Measurements from ENCODE around the gene AFDN. TPM values are rescaled to one million over a fixed set of nuclear protein-coding genes. Genes with fewer than 3 reads are reported as not detected.
A peak's percentile ranks its signal among the peaks of the same experiment; 100 is the strongest.

AFDN gene
- total RNA-seq, 1 donor from 2014 or later: 102 TPM

DNA sequence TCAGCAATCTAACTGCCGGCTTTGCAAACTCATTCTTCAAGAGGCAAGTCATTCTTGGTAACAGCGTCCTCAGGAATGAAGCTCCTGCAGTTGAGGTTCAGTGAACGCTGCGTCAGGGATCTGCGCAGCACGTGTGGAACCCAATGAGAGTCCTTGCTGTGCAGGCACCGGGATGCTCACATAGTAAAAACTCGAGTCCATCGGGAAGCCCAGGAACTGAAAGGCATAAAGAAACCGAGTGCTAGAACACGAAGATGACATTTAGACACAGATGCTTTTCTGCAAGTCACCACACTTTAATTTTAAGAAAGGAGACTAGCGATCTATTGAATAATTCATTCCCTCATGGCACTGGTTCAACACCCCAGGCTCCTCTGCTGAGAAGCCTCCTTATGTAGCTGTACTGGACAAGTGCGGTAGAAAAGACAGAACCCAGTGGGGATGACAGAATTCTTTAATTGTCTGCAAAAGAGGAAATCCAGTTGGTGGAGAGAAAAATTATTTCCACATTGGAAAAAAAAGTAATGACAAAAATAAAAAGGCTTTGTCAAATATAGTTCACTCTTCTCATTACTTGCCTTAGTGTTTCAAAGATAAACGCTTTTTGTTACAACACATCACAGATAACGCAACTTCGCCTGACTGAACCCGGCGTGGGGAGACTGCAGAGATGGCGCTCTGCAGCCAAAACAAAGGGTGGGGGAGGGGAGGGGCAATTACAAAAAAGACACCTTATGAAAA lies 1.9 kb upstream of the AFDN start:
- peaks cover 23% of the 10 kb centered on the region for H3K79me2 ChIP-seq (ENCODE audit: insufficient read depth, low read length)
- H3K27me3 ChIP-seq (ENCODE audit: insufficient read depth, low read length): no peaks in the 10 kb centered on the region
- DNase-seq (ENCODE audit: low read depth): peak; percentile 47
- peak overlapping the region; percentile 99 for H3K4me2 ChIP-seq (ENCODE audit: low read length)
- no peak for TF ChIP-seq EZH2 (IDR thresholded peaks at IDR 0.05; ENCODE audit: insufficient read depth, low read length)
- TF ChIP-seq, protein P1, sequence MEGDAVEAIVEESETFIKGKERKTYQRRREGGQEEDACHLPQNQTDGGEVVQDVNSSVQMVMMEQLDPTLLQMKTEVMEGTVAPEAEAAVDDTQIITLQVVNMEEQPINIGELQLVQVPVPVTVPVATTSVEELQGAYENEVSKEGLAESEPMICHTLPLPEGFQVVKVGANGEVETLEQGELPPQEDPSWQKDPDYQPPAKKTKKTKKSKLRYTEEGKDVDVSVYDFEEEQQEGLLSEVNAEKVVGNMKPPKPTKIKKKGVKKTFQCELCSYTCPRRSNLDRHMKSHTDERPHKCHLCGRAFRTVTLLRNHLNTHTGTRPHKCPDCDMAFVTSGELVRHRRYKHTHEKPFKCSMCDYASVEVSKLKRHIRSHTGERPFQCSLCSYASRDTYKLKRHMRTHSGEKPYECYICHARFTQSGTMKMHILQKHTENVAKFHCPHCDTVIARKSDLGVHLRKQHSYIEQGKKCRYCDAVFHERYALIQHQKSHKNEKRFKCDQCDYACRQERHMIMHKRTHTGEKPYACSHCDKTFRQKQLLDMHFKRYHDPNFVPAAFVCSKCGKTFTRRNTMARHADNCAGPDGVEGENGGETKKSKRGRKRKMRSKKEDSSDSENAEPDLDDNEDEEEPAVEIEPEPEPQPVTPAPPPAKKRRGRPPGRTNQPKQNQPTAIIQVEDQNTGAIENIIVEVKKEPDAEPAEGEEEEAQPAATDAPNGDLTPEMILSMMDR (IDR thresholded peaks at IDR 0.05; ENCODE audit: insufficient read depth, low read depth, low read length): no peak
- FAIRE-seq: peak; percentile 9
- H4K20me1 ChIP-seq (ENCODE audit: insufficient read depth, low read length): peaks cover 21% of the 10 kb centered on the region
- Mint-ChIP-seq H3K4me1 (ENCODE audit: low read depth, unreplicated experiment) (peaks cover 12% of the 10 kb centered on the region), H3K36me3 (ENCODE audit: low read depth, unreplicated experiment) (no peaks in the 10 kb centered on the region), H3K27me3 (ENCODE audit: low read depth, unreplicated experiment) (no peaks in the 10 kb centered on the region), H3K4me3 (ENCODE audit: unreplicated experiment) (peak overlapping the region; percentile 94), H3K9me3 (ENCODE audit: unreplicated experiment) (peaks cover 4% of the 10 kb centered on the region), H3K27ac (ENCODE audit: unreplicated experiment) (peak overlapping the region; percentile 18)
- H3K9me3 ChIP-seq (ENCODE audit: insufficient read depth, low read depth, low read length): no peaks in the 10 kb centered on the region
- H3K4me3 ChIP-seq (ENCODE audit: insufficient read depth, low read depth, low read length): peak overlapping the region; percentile 80
- H2AFZ ChIP-seq (ENCODE audit: low read depth, low read length): no peak overlapping the region
- no peaks in the 10 kb centered on the region for H3K36me3 ChIP-seq (ENCODE audit: insufficient read depth, low read length)
- no peak overlapping the region for H3K9ac ChIP-seq (ENCODE audit: low read length)
- no peak overlapping the region for H3K27ac ChIP-seq (ENCODE audit: low read depth, low read length)
- peaks cover 12% of the 10 kb centered on the region for H3K4me1 ChIP-seq (ENCODE audit: insufficient read depth, low read length)

DNA sequence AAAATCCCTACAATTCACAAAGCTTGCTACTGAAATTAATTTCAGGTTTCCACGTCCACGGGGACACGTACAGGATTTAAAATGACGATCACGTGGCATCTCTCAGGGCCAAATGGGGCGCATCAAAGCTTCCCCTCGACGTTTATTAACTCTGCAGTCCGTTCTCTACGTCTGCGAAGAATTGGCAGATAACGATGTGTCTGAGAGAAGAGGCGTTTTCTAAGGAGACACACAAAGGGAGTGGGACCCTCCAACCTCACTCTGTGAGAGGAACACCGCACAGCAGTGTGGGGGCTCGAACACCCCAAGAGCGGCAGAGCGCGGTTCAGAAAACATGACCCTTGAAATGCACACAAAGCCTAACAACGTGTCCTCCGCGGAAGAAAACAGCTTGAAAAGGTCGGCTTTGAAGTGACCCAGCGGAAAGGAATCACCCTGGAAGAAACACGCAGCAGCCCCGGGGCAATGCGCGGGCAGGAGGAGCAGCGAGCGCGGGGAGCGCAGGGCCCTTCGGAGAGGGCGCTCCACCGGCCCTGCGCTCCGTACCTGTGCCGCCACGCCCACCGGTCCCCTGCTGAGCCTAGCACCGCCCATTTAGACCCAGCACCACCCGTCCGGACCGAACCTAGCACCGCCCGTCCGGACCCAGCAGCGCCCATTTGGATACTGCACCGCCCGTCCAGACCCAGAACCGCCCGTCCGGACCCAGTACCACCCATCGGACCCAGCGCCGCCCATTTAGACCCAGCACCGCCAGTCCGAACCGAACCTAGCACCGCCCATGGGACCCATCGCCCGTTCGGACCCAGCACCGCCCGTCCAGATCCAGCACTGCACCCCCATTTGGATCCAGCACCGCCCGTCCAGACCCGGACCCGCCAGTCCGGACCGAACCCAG lies 1.1 kb upstream of the AFDN start:
- FAIRE-seq (no peak), DNase-seq (ENCODE audit: low read depth) (no peak)
- Mint-ChIP-seq H3K4me1 (ENCODE audit: low read depth, unreplicated experiment) (peaks cover 19% of the 10 kb centered on the region), H3K27ac (ENCODE audit: unreplicated experiment) (peak overlapping the region; percentile 89), H3K36me3 (ENCODE audit: low read depth, unreplicated experiment) (no peaks in the 10 kb centered on the region), H3K27me3 (ENCODE audit: low read depth, unreplicated experiment) (no peaks in the 10 kb centered on the region), H3K9me3 (ENCODE audit: unreplicated experiment) (peaks cover 4% of the 10 kb centered on the region), H3K4me3 (ENCODE audit: unreplicated experiment) (peak overlapping the region; percentile 94)
- H3K79me2 ChIP-seq (ENCODE audit: insufficient read depth, low read length): peaks cover 31% of the 10 kb centered on the region
- H3K4me3 ChIP-seq (ENCODE audit: insufficient read depth, low read depth, low read length): peak overlapping the region; percentile 80
- H3K4me1 ChIP-seq (ENCODE audit: insufficient read depth, low read length): peaks cover 12% of the 10 kb centered on the region
- H3K9ac ChIP-seq (ENCODE audit: low read length): peak overlapping the region; percentile 77
- no peaks in the 10 kb centered on the region for H3K36me3 ChIP-seq (ENCODE audit: insufficient read depth, low read length)
- no peak overlapping the region for H3K27ac ChIP-seq (ENCODE audit: low read depth, low read length)
- no peak for TF ChIP-seq EZH2 (IDR thresholded peaks at IDR 0.05; ENCODE audit: insufficient read depth, low read length)
- peak overlapping the region; percentile 99 for H3K4me2 ChIP-seq (ENCODE audit: low read length)
- H3K27me3 ChIP-seq (ENCODE audit: insufficient read depth, low read length): no peaks in the 10 kb centered on the region
- no peaks in the 10 kb centered on the region for H3K9me3 ChIP-seq (ENCODE audit: insufficient read depth, low read depth, low read length)
- H2AFZ ChIP-seq (ENCODE audit: low read depth, low read length): peak overlapping the region; percentile 96
- H4K20me1 ChIP-seq (ENCODE audit: insufficient read depth, low read length): peaks cover 30% of the 10 kb centered on the region

DNA sequence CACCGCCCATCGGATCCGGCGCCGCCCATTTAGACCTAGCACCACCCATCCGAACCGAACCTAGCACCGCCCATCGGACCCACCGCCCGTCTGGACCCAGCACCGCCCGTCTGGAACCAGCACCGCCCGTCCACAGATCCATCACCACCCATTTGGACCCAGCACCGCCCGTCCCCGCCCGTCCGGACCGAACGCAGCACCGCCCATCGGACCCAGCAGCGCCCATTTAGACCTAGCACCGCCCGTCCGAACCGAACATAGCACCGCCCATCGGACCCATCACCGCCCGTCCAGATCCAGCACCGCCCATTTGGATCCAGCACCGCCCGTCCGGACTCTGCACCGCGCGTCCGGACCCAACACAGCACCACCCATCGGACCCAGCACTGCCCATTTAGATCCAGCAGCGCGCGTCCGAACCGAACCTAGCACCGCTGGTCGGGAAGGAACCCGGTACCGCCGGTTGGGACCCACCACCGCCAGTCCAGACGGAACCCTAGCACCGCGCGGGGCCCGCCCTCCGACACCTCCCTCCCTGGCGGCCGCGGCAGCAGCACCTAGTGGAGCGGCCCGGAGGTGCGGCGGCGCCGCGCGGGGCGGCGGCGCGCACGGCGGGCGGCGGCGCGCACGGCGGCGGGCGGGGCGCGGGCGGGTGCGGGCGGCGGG lies 348 bp upstream of the AFDN start:
- Histone ChIP-seq H3K9ac (ENCODE audit: low read length) (peak overlapping the region; percentile 77), H3K4me1 (ENCODE audit: insufficient read depth, low read length) (peaks cover 12% of the 10 kb centered on the region), H3K79me2 (ENCODE audit: insufficient read depth, low read length) (peaks cover 39% of the 10 kb centered on the region), H3K4me3 (ENCODE audit: insufficient read depth, low read depth, low read length) (peak overlapping the region; percentile 80), H3K36me3 (ENCODE audit: insufficient read depth, low read length) (no peaks in the 10 kb centered on the region), H4K20me1 (ENCODE audit: insufficient read depth, low read length) (peaks cover 37% of the 10 kb centered on the region), H3K4me2 (ENCODE audit: low read length) (peak overlapping the region; percentile 99), H3K27ac (ENCODE audit: low read depth, low read length) (no peak overlapping the region), H3K9me3 (ENCODE audit: insufficient read depth, low read depth, low read length) (no peaks in the 10 kb centered on the region), H3K27me3 (ENCODE audit: insufficient read depth, low read length) (no peaks in the 10 kb centered on the region), H2AFZ (ENCODE audit: low read depth, low read length) (peak overlapping the region; percentile 96)
- DNase-seq (ENCODE audit: low read depth) (no peak), FAIRE-seq (no peak)
- peaks cover 24% of the 10 kb centered on the region for H3K4me1 Mint-ChIP-seq (ENCODE audit: low read depth, unreplicated experiment)
- no peaks in the 10 kb centered on the region for H3K27me3 Mint-ChIP-seq (ENCODE audit: low read depth, unreplicated experiment)
- peak overlapping the region; percentile 89 for H3K27ac Mint-ChIP-seq (ENCODE audit: unreplicated experiment)
- TF ChIP-seq EZH2 (IDR thresholded peaks at IDR 0.05; ENCODE audit: insufficient read depth, low read length): no peak
- TF ChIP-seq, protein P1 (IDR thresholded peaks at IDR 0.05; ENCODE audit: insufficient read depth, low read depth, low read length): no peak
- peak overlapping the region; percentile 94 for H3K4me3 Mint-ChIP-seq (ENCODE audit: unreplicated experiment)
- H3K36me3 Mint-ChIP-seq (ENCODE audit: low read depth, unreplicated experiment): no peaks in the 10 kb centered on the region
- peaks cover 4% of the 10 kb centered on the region for H3K9me3 Mint-ChIP-seq (ENCODE audit: unreplicated experiment)

All from astrocyte (in vitro differentiated cells and primary cell).